Panc1 (cell line): Measurements from ENCODE around the gene CDKL4. TPM values are rescaled to one million over a fixed set of nuclear protein-coding genes. Genes with fewer than 3 reads are reported as not detected.
"Not testable (repeated sequence)": the region's sequence is repeated elsewhere in the genome, so short reads cannot be mapped to it uniquely, and the experiment has no call there.

Source experiments
- ATAC-seq: fragments of 200-7000 bp; cut with Tn5 transposase; 2 replicates; pipeline ENCODE4 v1.9.1; 2020; ENCODE audit warnings: mild to moderate bottlenecking, moderate library complexity
- BruUV-seq: library from RNA; stranded (reverse); fragments of 400-500 nt; replicated peaks from 2 replicates; lab custom pipeline; 2021; lab: Mats Ljungman, UMichigan
- CTCF ChIA-PET: fragments of 300-600 bp; sonication (Branson Sonifier 250); formaldehyde crosslinking; loops from one replicate; lab custom pipeline; 2022; ENCODE audit warnings: antibody characterized with exemption; lab: Charles Lee
- POLR2A ChIA-PET: fragments of 300-600 bp; sonication (Branson Sonifier 250); formaldehyde crosslinking; loops from one replicate; lab custom pipeline; 2022; ENCODE audit warnings: antibody characterized with exemption; lab: Charles Lee
- DNase-seq: peaks from one replicate; pipeline ENCODE4 v3.0.0-alpha.2; 2010; ENCODE audit warnings: low read depth, low spot score
- H3K27ac ChIP-seq: 2 replicates; pipeline ENCODE4 v1.5.1; 2011; ENCODE audit warnings: mild to moderate bottlenecking, low read length, inconsistent platforms
- H3K27me3 ChIP-seq: fragments of 200-500 bp; sonication (Bioruptor generic); 2 replicates; pipeline ENCODE4 v1.6.0; 2014; ENCODE audit warnings: low read length, inconsistent platforms; ENCODE audit not compliant: control insufficient read depth, insufficient read depth
- H3K36me3 ChIP-seq: fragments of 200-500 bp; sonication (Bioruptor generic); 2 replicates; pipeline ENCODE4 v1.5.1; 2014; ENCODE audit warnings: inconsistent platforms, mild to moderate bottlenecking, low read length, moderate library complexity; ENCODE audit not compliant: control insufficient read depth, insufficient read depth
- H3K4me1 ChIP-seq: 2 replicates; pipeline ENCODE4 v1.5.1; 2011; ENCODE audit warnings: inconsistent platforms, mild to moderate bottlenecking, low read length, moderate library complexity; ENCODE audit not compliant: control insufficient read depth, insufficient read depth
- H3K4me3 ChIP-seq, 2 experiments: 2 replicates each; pipeline ENCODE4 v1.5.1; 2011 to 2012; ENCODE audit warnings: low read depth in 2 of 2, low read length in 2 of 2, mild to moderate bottlenecking in 2 of 2, inconsistent platforms in 1 of 2, moderate library complexity in 1 of 2
- H3K9me3 ChIP-seq: fragments of 200-500 bp; sonication (Bioruptor generic); 2 replicates; pipeline ENCODE4 v1.5.1; 2014; ENCODE audit warnings: low read depth, mild to moderate bottlenecking, inconsistent platforms, low read length, moderate library complexity; ENCODE audit not compliant: control insufficient read depth, insufficient read depth
- POLR2AphosphoS5 ChIP-seq: IDR thresholded peaks from 2 replicates; pipeline ENCODE4 v1.6.1; 2012; ENCODE audit warnings: mild to moderate bottlenecking, low read depth, low read length, moderate library complexity
- SIN3A ChIP-seq: IDR thresholded peaks from 2 replicates; pipeline ENCODE4 v1.6.1; 2012; ENCODE audit warnings: low read depth, mild to moderate bottlenecking, low read length, moderate library complexity, borderline replicate concordance; ENCODE audit not compliant: insufficient read depth
- TCF7L2 ChIP-seq: IDR thresholded peaks from 2 replicates; pipeline ENCODE4 v1.6.1; 2011; ENCODE audit warnings: mild to moderate bottlenecking, low read depth, low read length, inconsistent platforms
- in situ Hi-C: cut with HindIII; loops from 2 replicates; pipeline ENCODE4 v1.10.0; 2016; ENCODE audit warnings: low sequenced_read_pairs, low pct_unique_long_range_greater_than_20kb
- intact Hi-C: fragments of 100-400 bp; cut with micrococcal nuclease; formaldehyde crosslinking; loops from one replicate; pipeline ENCODE4 v1.10.0; 2022; ENCODE audit not compliant: unreplicated experiment
- total RNA-seq: library from RNA; stranded (reverse); gene quantifications from one replicate; pipeline ENCODE4 v1.2.1, GENCODE V29; 2021; ENCODE audit not compliant: unreplicated experiment
- TF ChIP-seq, protein P1 (sequence below): fragments of 450-650 bp; IDR thresholded peaks from 2 replicates; pipeline ENCODE4 v1.5.1; 2017; ENCODE audit warnings: mild to moderate bottlenecking
- TF ChIP-seq, protein P2 (sequence below), 2 experiments: IDR thresholded peaks; 2 replicates each; pipeline ENCODE4 v1.6.1; 2011 to 2012; ENCODE audit warnings: low read depth in 2 of 2, control low read depth in 1 of 2, low read length in 1 of 2, mild to moderate bottlenecking in 1 of 2, moderate library complexity in 1 of 2; ENCODE audit not compliant: insufficient read depth in 1 of 2

CDKL4 gene
- total RNA-seq, 1 experiment from 2014 or later: not detected

DNA sequence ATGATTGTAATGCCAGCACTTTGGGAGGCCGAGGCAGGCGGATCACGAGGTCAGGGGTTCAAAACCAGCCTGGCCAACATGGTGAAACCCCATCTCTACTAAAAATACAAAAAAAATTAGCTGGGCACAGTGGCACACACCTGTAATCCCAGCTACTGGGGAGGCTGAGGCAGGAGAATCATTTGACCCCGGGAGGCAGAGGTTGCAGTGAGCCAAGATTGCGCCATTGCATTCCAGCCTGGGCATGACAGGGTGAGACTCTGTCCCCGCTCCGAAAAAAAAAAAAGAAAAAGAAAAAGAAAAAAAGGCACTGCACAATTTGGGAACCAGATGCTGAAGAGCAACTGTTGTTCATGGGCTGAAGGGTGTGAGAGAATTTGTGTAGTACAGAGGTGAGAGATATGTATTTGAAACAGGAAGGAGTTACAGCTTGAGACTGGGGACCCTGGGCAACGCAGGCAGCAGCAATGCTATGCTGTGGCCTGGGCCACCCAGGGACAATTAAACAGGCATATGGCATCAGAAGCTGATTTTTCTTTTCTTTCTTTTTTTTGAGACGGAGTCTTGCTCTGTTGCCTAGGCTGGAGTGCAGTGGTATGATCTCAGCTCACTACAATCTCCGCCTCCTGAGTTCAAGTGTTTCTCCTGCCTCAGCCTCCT is 71.6 kb downstream of the CDKL4 start:
- H3K36me3 ChIP-seq, intact Hi-C loops, H3K27ac ChIP-seq, POLR2A ChIA-PET, BruUV-seq, H3K27me3 ChIP-seq, CTCF ChIA-PET, H3K4me1 ChIP-seq, H3K9me3 ChIP-seq, in situ Hi-C loops, ATAC-seq, H3K4me3 ChIP-seq, DNase-seq: not testable (repeated sequence)

DNA sequence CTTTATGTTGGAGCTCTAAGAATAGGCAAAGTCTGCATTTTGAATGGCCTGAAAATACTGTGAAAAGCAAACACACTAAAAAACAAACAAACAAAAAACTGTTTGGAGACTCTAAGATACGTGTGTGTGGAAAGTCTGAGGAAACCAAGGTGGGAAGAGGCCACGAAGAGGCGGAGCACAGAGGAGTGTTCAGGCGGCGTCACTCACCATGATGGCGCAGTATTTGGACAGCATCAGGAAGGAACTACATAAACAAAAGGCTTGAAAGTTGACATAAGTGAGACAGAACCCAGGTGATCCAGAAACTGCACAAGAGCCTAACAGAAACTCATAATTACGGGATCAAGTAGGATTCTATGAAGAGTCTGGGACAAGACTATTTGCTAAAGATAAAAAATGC is 72.1 kb downstream of the CDKL4 start:
- Histone ChIP-seq H3K4me3 (no peak overlapping the region), H3K9me3 (no peaks in the 10 kb centered on the region), H3K27me3 (no peaks in the 10 kb centered on the region; the same call in 1 of the 2 replicates), H3K27ac (no peak overlapping the region), H3K4me1 (no peaks in the 10 kb centered on the region), H3K36me3 (no peaks in the 10 kb centered on the region)
- BruUV-seq: no TSS peak
- ChIA-PET CTCF (no interaction called here), POLR2A (no interaction called here)
- intact Hi-C loops (no loop called here), in situ Hi-C loops (no loop called here)
- no peak for ATAC-seq
- no peak for DNase-seq
- TF ChIP-seq TCF7L2: no peak
- TF ChIP-seq POLR2AphosphoS5: no peak
- TF ChIP-seq, protein P1, sequence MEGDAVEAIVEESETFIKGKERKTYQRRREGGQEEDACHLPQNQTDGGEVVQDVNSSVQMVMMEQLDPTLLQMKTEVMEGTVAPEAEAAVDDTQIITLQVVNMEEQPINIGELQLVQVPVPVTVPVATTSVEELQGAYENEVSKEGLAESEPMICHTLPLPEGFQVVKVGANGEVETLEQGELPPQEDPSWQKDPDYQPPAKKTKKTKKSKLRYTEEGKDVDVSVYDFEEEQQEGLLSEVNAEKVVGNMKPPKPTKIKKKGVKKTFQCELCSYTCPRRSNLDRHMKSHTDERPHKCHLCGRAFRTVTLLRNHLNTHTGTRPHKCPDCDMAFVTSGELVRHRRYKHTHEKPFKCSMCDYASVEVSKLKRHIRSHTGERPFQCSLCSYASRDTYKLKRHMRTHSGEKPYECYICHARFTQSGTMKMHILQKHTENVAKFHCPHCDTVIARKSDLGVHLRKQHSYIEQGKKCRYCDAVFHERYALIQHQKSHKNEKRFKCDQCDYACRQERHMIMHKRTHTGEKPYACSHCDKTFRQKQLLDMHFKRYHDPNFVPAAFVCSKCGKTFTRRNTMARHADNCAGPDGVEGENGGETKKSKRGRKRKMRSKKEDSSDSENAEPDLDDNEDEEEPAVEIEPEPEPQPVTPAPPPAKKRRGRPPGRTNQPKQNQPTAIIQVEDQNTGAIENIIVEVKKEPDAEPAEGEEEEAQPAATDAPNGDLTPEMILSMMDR: no peak
- TF ChIP-seq, protein P2, sequence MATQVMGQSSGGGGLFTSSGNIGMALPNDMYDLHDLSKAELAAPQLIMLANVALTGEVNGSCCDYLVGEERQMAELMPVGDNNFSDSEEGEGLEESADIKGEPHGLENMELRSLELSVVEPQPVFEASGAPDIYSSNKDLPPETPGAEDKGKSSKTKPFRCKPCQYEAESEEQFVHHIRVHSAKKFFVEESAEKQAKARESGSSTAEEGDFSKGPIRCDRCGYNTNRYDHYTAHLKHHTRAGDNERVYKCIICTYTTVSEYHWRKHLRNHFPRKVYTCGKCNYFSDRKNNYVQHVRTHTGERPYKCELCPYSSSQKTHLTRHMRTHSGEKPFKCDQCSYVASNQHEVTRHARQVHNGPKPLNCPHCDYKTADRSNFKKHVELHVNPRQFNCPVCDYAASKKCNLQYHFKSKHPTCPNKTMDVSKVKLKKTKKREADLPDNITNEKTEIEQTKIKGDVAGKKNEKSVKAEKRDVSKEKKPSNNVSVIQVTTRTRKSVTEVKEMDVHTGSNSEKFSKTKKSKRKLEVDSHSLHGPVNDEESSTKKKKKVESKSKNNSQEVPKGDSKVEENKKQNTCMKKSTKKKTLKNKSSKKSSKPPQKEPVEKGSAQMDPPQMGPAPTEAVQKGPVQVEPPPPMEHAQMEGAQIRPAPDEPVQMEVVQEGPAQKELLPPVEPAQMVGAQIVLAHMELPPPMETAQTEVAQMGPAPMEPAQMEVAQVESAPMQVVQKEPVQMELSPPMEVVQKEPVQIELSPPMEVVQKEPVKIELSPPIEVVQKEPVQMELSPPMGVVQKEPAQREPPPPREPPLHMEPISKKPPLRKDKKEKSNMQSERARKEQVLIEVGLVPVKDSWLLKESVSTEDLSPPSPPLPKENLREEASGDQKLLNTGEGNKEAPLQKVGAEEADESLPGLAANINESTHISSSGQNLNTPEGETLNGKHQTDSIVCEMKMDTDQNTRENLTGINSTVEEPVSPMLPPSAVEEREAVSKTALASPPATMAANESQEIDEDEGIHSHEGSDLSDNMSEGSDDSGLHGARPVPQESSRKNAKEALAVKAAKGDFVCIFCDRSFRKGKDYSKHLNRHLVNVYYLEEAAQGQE (IDR thresholded peaks at IDR 0.05; ENCODE audit: insufficient read depth in 1 of 2, low read depth in 2 of 2, low read length in 1 of 2): no peak
- TF ChIP-seq SIN3A: no peak

DNA sequence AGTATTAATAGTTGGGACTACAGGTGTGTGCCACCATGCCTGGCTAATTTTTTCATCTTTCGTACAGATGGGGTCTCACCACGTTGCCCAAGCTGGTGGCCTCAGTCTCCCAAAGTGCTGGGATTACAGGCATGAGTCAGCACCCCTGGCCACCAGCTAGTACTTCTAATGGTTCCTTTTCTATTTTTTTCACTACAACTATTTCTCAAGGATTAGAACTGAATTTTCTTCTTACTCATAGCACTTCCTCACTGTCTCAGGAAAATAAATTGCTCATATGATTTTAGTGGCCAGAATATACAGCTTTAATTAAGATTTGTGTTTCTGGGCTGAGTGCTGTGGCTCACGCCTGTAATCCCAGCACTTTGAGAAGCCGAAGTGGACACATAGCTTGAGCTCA is 79.7 kb downstream of the CDKL4 start:
- POLR2A ChIA-PET: no interaction called here
- in situ Hi-C loops (no loop called here), intact Hi-C loops (no loop called here)
- no peak for ATAC-seq
- Histone ChIP-seq H3K27ac (no peak overlapping the region), H3K9me3 (no peaks in the 10 kb centered on the region), H3K4me1 (no peaks in the 10 kb centered on the region), H3K36me3 (no peaks in the 10 kb centered on the region), H3K4me3 (no peak overlapping the region), H3K27me3 (no peaks in the 10 kb centered on the region)
- no TSS peak for BruUV-seq
- CTCF ChIA-PET: interaction anchor here (0.5 kb wide), 1 partner anchor 44 kb away, joined by 5 read pairs; no protein-coding TSS in a partner anchor
- DNase-seq: no peak
- TF ChIP-seq, protein P1: no peak
- TF ChIP-seq TCF7L2 (no peak), POLR2AphosphoS5 (no peak), SIN3A (no peak)
- TF ChIP-seq, protein P2 (IDR thresholded peaks at IDR 0.05; ENCODE audit: insufficient read depth in 1 of 2, low read depth in 2 of 2, low read length in 1 of 2): no peak
